Prostate gland (tissue), 2 donors: Measurements from ENCODE around the gene CD70.

Experiments
- POLR2AphosphoS5 ChIP-seq: sonication (generic); formaldehyde crosslinking; IDR thresholded peaks from one replicate; pipeline ENCODE4 v1.6.1; 2017; ENCODE audit warnings: antibody characterized with exemption
- TF ChIP-seq, protein P1 (sequence below), 4 experiments: fragments of 200-600 bp in 2 of 4; fragments of 450-650 bp in 2 of 4; sonication (generic) in 2 of 4; IDR thresholded peaks; 1 replicate in 3 of 4; 2 replicates in 1 of 4; pipeline ENCODE4 v1.5.1; 2016 to 2019; ENCODE audit warnings: antibody characterized with exemption in 4 of 4, mild to moderate bottlenecking in 2 of 4, moderate library complexity in 2 of 4

DNA sequence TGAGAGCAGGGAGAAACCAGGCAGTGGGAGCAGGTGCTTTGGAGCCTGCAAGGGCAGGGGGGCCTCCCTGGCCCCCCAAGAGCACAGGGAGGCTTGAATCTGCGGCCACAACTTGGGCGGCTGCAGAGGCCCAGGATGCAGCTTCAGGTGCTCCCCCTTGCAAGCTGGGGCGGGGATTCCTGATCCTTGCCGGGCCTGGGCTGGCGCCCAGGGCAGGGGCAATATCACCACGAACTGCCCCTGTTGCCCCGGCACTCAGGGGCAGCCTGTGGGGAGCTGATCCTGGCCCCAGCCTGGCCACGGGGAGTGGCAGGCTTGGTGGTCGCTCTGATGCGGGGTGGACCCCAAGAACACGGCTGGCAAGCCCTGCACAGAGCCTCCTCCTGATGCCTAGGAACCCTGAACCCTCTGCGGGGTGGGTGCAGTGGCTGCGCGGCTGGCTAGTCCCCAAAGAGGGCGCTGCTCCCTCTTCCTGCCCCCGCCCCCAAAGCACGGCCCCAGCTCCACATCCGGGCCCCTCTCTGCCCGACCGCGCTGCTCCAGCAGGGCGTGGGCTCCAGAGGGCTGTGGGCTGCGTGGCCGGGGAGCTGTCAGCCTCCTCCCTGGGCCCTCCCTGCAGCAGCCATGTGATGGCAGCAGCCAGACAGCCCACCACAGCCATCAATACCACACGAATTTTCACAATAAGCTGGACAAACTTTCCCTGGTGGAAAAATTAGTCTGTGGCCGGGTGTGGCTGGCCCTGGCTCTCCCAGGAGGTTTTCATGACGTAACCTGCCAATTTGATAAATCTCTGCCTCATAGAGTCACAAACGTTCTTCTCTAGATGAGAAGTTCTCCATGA lies 39.1 kb downstream of the CD70 start:
- TF ChIP-seq, protein P1, sequence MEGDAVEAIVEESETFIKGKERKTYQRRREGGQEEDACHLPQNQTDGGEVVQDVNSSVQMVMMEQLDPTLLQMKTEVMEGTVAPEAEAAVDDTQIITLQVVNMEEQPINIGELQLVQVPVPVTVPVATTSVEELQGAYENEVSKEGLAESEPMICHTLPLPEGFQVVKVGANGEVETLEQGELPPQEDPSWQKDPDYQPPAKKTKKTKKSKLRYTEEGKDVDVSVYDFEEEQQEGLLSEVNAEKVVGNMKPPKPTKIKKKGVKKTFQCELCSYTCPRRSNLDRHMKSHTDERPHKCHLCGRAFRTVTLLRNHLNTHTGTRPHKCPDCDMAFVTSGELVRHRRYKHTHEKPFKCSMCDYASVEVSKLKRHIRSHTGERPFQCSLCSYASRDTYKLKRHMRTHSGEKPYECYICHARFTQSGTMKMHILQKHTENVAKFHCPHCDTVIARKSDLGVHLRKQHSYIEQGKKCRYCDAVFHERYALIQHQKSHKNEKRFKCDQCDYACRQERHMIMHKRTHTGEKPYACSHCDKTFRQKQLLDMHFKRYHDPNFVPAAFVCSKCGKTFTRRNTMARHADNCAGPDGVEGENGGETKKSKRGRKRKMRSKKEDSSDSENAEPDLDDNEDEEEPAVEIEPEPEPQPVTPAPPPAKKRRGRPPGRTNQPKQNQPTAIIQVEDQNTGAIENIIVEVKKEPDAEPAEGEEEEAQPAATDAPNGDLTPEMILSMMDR (IDR thresholded peaks at IDR 0.05): no peak
- no peak for TF ChIP-seq POLR2AphosphoS5
